Activated CD8-positive, alpha-beta T cell treated with anti-CD3 and anti-CD28 coated beads for 36 hours (primary cell): ENCODE data around the gene CDH18. TPM values are rescaled to one million over a fixed set of nuclear protein-coding genes. Genes with fewer than 3 reads are reported as not detected.

Experiments
- ATAC-seq: fragments of 200-7000 bp; cut with Tn5 transposase; one replicate; pipeline ENCODE4 v1.10.0; 2021; ENCODE audit warnings: mild to moderate bottlenecking, moderate library complexity
- CTCF ChIA-PET: fragments of 350-600 bp; sonication (Branson Sonifier 250); formaldehyde crosslinking; loops from one replicate; lab custom pipeline; 2021; ENCODE audit warnings: antibody characterized with exemption; lab: Charles Lee
- POLR2A ChIA-PET: fragments of 350-600 bp; sonication (Branson Sonifier 250); formaldehyde crosslinking; loops from one replicate; lab custom pipeline; 2021; ENCODE audit warnings: antibody characterized with exemption; lab: Charles Lee
- DNase-seq: peaks from one replicate; pipeline ENCODE4 v3.0.0-alpha.2; 2020
- H3K27ac Mint-ChIP-seq: one replicate; pipeline ENCODE4 v1.8.0; 2021; ENCODE audit warnings: mild to moderate bottlenecking, mixed read lengths
- H3K27me3 Mint-ChIP-seq: one replicate; pipeline ENCODE4 v1.8.0; 2021; ENCODE audit warnings: mixed read lengths
- H3K36me3 Mint-ChIP-seq: one replicate; pipeline ENCODE4 v1.8.0; 2021; ENCODE audit warnings: low read depth, mixed read lengths
- H3K4me1 Mint-ChIP-seq: one replicate; pipeline ENCODE4 v1.8.0; 2021; ENCODE audit warnings: low read depth, mixed read lengths
- H3K4me3 Mint-ChIP-seq: one replicate; pipeline ENCODE4 v1.8.0; 2021; ENCODE audit warnings: mild to moderate bottlenecking, moderate library complexity, mixed read lengths
- H3K9me3 Mint-ChIP-seq: one replicate; pipeline ENCODE4 v1.8.0; 2021; ENCODE audit warnings: mixed read lengths
- intact Hi-C: fragments of 100-400 bp; cut with micrococcal nuclease; formaldehyde crosslinking; loops from one replicate; pipeline ENCODE4 v1.10.0; 2022
- total RNA-seq, 2 experiments: library from RNA; stranded (reverse); gene quantifications; one replicate each; pipeline ENCODE4 v1.2.3, GENCODE V29; 2021
- TF ChIP-seq, protein P1 (sequence below): fragments of 200-600 bp; IDR thresholded peaks from one replicate; pipeline ENCODE4 v1.8.0; 2022; ENCODE audit warnings: antibody characterized with exemption, mild to moderate bottlenecking

CDH18 gene
- total RNA-seq, 2 experiments from 2014 or later, result not detected

DNA sequence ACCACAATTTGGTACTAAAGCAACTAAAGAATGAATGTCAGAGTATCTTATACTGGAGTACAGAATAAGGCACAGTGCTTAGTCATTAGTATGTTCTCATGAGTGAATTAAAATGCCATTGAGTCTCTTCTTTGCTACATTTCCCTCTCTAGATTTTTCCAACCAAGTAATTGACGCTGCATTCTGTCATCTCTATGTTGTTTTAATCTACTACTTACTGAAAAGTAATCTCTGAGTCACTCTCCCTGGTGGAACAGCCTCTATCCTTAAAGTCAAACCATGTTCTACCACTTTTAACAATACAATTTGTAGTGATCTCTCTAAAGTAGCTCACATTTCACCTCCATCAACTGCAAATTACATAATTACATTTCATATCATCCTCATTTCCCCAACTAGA lies 495.1 kb downstream of the CDH18 start:
- H3K27ac Mint-ChIP-seq, result no peak overlapping the region
- H3K9me3 Mint-ChIP-seq, result peaks cover 8% of the 10 kb centered on the region
- H3K4me3 Mint-ChIP-seq, result no peak overlapping the region
- no peak for DNase-seq
- TF ChIP-seq, protein P1, sequence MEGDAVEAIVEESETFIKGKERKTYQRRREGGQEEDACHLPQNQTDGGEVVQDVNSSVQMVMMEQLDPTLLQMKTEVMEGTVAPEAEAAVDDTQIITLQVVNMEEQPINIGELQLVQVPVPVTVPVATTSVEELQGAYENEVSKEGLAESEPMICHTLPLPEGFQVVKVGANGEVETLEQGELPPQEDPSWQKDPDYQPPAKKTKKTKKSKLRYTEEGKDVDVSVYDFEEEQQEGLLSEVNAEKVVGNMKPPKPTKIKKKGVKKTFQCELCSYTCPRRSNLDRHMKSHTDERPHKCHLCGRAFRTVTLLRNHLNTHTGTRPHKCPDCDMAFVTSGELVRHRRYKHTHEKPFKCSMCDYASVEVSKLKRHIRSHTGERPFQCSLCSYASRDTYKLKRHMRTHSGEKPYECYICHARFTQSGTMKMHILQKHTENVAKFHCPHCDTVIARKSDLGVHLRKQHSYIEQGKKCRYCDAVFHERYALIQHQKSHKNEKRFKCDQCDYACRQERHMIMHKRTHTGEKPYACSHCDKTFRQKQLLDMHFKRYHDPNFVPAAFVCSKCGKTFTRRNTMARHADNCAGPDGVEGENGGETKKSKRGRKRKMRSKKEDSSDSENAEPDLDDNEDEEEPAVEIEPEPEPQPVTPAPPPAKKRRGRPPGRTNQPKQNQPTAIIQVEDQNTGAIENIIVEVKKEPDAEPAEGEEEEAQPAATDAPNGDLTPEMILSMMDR, result no peak
- intact Hi-C loops, result no loop called here
- no peaks in the 10 kb centered on the region for H3K36me3 Mint-ChIP-seq
- ATAC-seq, result no peak
- ChIA-PET CTCF (no interaction called here), POLR2A (no interaction called here)
- H3K4me1 Mint-ChIP-seq, result no peaks in the 10 kb centered on the region
- no peaks in the 10 kb centered on the region for H3K27me3 Mint-ChIP-seq

DNA sequence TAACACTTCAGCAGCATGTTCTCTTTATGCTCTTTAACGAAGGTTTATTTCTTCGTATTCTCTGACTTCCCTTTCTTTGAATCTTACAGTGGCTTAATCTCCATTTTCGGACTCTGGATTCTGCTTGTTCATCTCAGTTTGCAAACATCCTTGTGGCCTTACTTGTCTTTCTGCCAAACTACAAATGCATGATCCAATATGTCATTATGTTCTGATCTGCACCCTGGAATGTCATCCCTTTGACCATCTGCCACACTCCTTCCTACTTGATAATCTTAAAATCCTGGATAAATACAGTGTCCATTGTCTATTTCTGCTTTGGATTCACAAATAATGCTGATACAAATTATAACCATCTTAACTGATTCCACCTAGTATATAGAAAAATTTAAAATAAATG lies 499.2 kb downstream of the CDH18 start:
- TF ChIP-seq, protein P1, result no peak
- Mint-ChIP-seq H3K27me3 (no peaks in the 10 kb centered on the region), H3K4me3 (no peak overlapping the region), H3K27ac (no peak overlapping the region), H3K9me3 (peaks cover 7% of the 10 kb centered on the region), H3K36me3 (no peaks in the 10 kb centered on the region), H3K4me1 (no peaks in the 10 kb centered on the region)
- CTCF ChIA-PET, result no interaction called here
- DNase-seq (no peak), ATAC-seq (no peak)
- intact Hi-C loops, result no loop called here
- POLR2A ChIA-PET, result no interaction called here

DNA sequence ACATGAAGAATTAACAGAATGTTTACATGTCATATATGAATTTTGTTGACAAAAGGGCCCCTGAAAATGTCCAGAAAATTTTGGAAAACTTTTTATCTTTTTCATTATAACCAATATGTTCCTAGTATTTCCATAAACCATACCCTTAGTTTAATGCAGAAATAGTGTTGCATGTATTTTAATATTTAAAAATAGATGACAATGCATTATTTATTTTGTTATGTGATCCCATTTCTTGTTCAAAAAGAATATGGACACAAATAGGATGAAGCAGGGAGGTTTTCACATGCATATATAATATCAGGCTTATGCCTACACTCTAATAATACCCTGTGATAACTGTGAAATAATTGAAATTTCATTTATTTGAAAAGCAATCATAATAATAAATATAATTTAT lies 500.5 kb downstream of the CDH18 start:
- TF ChIP-seq, protein P1, result no peak
- H3K4me3 Mint-ChIP-seq, result no peak overlapping the region
- intact Hi-C loops, result no loop called here
- no peak for DNase-seq
- no peaks in the 10 kb centered on the region for H3K27me3 Mint-ChIP-seq
- H3K9me3 Mint-ChIP-seq, result peaks cover 9% of the 10 kb centered on the region
- ATAC-seq, result no peak
- H3K27ac Mint-ChIP-seq, result no peak overlapping the region
- no peaks in the 10 kb centered on the region for H3K36me3 Mint-ChIP-seq
- ChIA-PET CTCF (no interaction called here), POLR2A (no interaction called here)
- no peaks in the 10 kb centered on the region for H3K4me1 Mint-ChIP-seq

DNA sequence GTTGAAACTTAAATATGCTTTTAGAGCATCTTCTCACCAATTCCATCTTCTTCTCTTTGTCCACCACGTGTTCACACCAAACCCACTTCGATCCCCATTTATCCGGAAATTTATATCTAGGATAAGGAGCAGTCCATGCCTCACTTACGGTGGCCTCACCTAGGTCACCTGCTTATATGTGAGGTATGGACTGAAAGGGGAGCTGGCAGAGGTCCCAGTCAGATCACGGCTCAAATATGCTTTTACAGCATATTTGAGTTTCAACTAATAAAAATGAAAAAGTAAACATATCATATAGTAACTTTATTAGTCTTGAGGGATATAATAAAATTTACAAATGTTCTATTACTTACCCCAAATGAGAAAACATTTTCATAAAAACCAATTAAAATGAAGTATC lies 508.4 kb downstream of the CDH18 start:
- no peaks in the 10 kb centered on the region for H3K4me1 Mint-ChIP-seq
- H3K36me3 Mint-ChIP-seq, result no peaks in the 10 kb centered on the region

DNA sequence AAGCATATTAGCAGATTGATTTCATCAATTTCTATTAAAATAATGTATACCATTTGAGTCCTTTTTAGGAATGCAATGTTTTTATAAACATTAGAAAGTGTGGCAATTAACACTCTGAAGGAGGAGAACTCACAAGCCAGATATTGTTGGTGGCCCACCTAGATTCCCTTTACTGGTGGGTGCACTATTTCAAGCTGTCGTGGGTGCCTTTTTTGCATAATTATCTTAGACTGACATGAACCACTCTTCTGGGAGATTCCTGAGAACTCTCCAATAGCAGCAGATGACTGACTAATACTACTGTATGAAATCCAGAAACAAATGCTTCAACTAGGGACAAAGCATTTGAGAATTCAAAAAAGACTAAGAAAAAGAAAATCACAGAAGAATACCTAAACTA lies 526.0 kb downstream of the CDH18 start:
- POLR2A ChIA-PET, result no interaction called here
- DNase-seq (no peak), ATAC-seq (no peak)
- Mint-ChIP-seq H3K9me3 (peaks cover 14% of the 10 kb centered on the region), H3K4me1 (no peaks in the 10 kb centered on the region), H3K27ac (no peak overlapping the region), H3K4me3 (no peak overlapping the region), H3K27me3 (no peaks in the 10 kb centered on the region), H3K36me3 (no peaks in the 10 kb centered on the region)
- TF ChIP-seq, protein P1, result no peak
- intact Hi-C loops, result no loop called here
- CTCF ChIA-PET, result no interaction called here

More for the DNA sequence above, 508.4 kb downstream of the CDH18 start:
- POLR2A ChIA-PET, result no interaction called here
- no peaks in the 10 kb centered on the region for H3K27me3 Mint-ChIP-seq
- ATAC-seq (no peak), DNase-seq (no peak)
- peaks cover 11% of the 10 kb centered on the region for H3K9me3 Mint-ChIP-seq
- no peak overlapping the region for H3K4me3 Mint-ChIP-seq
- TF ChIP-seq, protein P1, result no peak
- H3K27ac Mint-ChIP-seq, result no peak overlapping the region
- CTCF ChIA-PET, result no interaction called here
- intact Hi-C loops, result no loop called here
